Left cardiac atrium (tissue), 4 donors: ENCODE measurements around the gene IL12RB2. TPM values are rescaled to one million over a fixed set of nuclear protein-coding genes. Genes with fewer than 3 reads are reported as not detected.
"Not testable (repeated sequence)": the region's sequence is repeated elsewhere in the genome, so short reads cannot be mapped to it uniquely, and the experiment has no call there.

Experiments used
- ATAC-seq, 2 donors: fragments of 200-7000 bp; cut with Tn5 transposase; one replicate each; pipeline ENCODE4 v1.9.1; 2020; ENCODE audit warnings: mild to moderate bottlenecking in 2 of 2, moderate library complexity in 2 of 2
- DNase-seq: peaks from one replicate; pipeline ENCODE4 v3.0.0-alpha.2; 2020
- intact Hi-C, 2 donors: fragments of 100-400 bp; cut with DNase I; formaldehyde crosslinking; loops; one replicate each; pipeline versions ENCODE4 v1.14.1 to v1.15.1; 2022 to 2023
- total RNA-seq, 2 donors: library from RNA; stranded (reverse); fragmentation: NEBNext Ultra II Directional; extraction: Animal tissue kit (Norgen Biotek cat#: 25700); gene quantifications; one replicate each; pipeline ENCODE4 v1.2.1, GENCODE V29; 2021
- donor health status: DM: no; HTN: yes; CAD: no.
- donor health status: DM: no; HTN: yes; CAD: no; lungs with severe emphysema.
- donor health status: DM: yes; HTN: yes; CAD: no.
- donor health status: Dilated cardiomyopathy.

IL12RB2 gene
- total RNA-seq, 2 donors from 2014 or later = 0.63 to 2.9 TPM

DNA sequence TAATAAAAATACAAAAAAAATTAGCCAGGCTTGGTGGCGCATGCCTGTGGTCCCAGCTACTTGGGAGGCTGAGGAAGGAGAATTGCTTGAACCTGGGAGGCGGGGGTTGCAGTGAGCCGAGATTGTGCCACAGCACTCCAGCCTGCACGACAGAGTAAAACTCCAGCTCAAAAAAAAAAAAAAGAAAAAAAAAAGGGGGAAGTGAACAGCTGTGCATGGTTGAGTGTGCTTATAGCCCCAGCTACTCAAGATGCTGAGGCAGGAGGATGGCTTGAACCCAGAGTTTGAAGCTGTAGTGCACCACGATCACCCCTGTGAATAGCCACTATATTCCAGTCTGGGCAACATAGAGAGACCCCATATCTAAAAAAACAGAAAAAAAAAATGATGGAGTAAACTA is 138.3 kb downstream of the IL12RB2 start:
- intact Hi-C loops, DNase-seq, ATAC-seq: not testable (repeated sequence)

Other genes starting within 250 kb of the IL12RB2 start
- not detected for gene C1orf141, start 172.9 kb upstream of the IL12RB2 start, total RNA-seq
- not detected for gene IL23R, start 141.4 kb upstream of the IL12RB2 start, total RNA-seq
- gene SERBP1, start 122.5 kb downstream of the IL12RB2 start, total RNA-seq = 100 to 1,000 TPM; 103 to 122 TPM